GM21576 (cell line): ENCODE measurements around the gene SPON2.

Source experiments
- ATAC-seq: cut with Tn5 transposase; IDR thresholded peaks from one replicate; pipeline ENCODE4 v1.9.1; 2021; ENCODE audit warnings: mild to moderate bottlenecking, moderate library complexity; ENCODE audit not compliant: unreplicated experiment

SPON2 gene

DNA sequence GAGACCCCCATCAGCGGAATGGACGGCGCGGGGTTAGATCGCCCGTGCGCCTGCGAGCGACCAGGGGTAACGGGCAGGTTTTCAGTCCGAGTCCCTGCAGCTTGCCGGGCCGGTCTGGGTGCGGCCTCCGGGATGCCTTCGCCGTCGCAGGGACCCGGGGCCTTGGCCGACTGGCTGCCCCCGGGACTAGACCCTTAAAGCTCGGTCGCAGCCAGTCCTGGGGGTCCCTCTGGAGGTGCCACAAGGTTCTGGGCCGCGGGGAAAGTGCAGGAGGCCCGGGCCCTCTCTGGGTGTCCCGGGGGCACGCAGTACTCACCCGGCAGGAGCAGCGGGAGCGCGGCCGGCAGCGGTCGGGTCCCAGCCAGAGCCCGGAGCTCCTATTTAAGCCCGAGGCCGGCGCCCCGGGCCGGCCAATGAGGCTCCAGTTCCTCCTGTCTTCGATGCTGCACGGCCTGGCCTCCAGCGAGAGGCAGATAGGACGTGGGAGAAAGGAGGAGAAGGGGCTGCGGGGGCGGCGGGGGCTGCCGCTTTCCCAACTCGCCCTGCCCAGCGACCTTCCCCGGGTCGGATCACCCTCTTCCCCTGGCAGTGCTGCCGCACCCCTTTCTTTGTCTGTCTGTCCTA is at the start of gene SPON2:
Gene SPON2 (minus strand): TSS at position 356 of the 624 bp plus-strand sequence.
- ATAC-seq, result no peak

DNA sequence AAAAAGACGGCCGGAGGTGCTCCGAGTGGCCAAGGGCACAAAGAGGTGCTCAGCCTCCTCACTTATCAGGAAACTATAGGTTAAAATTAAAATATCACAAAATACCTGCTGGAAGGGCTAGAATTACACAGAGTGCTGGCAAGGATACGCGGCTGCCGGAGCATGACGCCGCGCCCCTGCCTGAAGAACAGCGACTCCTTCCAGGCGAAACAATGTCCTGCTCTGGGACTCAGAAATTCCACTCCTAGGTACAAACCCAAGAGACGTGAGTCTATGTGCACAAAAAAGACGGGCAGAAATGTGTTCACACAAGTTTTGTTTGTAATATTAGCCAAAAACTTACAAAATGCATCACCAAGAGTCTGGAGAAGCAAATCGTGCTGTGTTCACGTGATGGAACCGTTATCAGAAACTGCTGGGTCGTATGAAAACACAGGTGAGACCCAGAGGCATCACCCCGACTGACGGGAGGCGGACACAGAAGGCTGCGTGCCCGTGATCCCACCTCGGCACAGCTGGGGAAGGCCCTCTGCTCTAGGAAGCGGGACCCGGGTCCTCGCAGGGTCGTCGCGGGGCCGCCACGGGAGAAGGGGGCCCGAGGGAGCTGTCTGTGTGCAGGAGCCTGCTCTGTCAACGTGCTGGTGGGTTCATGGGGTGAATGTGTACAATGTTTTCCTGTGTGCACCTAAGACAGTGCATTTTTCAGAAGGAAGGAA is 48.9 kb upstream of the SPON2 start:
- ATAC-seq, result no peak

DNA sequence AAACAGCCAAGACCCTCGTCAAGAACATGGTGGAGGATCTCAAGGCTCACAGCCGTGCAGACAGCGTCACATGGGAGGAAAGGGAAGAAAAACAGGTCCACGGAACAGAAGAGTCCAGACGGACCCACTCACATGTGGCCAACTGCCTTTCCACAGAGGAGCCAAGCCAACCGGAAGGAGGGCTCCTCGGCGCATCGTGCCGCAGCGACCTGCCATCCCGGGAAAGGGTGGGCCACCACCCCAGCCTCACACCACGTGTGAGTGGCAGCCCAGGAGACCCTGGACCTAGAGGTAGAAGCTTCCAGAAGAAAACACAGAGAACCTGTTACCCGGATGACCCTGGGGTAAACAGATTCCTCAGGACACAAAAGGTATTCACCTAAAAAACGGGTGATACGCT is 48.2 kb upstream of the SPON2 start:
- ATAC-seq, result no peak

DNA sequence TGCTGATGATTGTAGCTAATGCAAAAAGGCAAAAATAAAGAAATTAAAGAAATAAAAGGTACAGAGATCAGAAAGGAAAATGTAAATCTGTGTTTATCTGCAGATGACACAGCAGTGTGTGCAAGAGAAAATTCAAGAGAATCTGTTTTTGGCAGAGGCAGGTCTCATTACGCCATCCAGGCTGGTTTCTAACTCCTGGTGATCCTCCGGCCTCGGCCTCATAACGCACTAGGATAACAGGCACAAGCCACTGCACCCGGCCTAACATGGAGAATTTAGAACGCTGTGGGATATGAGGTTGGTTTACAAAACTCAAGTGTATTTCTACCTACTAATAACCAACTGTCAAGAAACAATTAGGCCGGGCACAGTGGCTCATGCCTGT is 47.2 kb upstream of the SPON2 start:
- ATAC-seq, result no peak

DNA sequence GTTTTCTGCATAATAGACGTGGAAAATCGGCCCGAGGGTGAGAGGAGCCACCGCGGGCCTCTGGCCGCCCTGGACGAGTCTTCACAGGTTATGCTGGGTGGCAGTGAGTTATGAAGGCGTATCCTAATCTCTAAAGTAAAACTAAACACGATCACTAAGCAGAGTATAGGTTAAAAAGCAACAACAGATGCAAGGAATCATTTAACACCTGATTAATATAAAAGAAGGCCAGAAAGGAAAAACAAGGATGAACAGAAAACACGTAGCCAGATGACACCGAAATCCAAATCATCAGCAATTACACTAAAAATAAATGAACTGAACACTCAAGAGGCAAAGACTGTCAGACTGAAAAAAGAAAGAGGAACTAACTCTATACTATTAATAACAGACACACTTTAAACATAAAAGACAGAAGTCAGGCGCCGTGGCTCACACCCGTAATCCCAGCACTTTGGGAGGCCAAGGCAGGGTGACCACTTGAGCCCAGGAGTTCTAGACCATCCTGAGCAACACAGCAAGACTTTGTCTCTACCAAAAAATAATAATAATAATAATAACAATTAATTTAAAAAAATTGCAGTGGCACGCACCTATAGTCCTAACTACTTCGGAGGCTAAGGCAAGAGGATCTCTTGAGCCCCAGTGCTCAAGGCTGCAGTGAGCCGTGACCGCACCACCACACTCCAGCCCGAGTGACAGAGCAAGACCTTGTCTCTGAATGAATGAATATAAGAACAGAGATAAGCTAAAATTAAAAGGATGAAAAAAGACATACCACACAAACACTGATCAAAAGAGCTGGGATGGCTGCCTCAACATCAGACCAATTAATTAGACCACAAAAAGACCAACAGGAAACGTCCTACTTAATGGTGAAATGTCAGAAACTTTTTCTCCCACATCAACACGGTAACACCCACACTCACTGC is 46.5 kb upstream of the SPON2 start:
- ATAC-seq, result peak; percentile 55

DNA sequence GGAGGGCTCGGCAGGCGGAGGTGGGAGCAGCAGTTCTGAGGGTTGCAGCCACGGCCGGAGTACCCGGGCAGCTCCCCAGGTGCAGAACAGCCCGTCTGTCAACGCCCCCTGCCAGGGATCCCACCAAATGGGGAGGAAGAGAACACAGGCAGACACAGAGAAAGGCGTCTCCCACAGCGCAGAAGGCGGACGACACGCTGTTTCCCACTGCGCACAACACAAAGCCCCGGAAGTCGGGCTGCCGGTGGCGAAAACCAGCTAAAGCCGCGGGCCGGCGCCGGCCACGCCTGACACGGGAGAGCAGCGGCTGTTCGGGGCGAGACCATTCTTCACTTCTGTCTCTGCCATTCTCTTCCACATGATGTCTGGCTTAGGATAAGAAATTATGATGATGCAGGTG is 45.0 kb upstream of the SPON2 start:
- no peak for ATAC-seq

DNA sequence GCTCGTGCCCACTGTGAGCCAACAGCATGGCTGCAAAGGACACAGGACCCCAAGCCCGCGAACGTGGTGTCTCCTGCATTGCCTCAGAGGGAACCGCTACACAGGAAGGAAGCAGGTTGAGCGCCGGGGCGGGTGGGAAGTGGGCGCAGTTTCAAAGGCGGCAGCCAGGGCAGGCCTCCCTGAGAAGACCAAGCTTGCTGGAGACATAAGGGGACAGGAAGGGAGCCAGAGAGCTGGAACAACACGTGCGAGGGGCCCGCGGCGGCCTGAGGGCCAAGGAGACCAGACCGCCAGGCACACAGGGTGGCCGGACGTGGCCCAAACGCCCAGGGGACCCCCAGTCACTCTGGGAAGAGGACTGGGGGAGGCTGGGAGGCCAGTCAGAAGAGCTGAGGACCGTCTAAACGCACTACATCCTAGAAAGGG is 44.5 kb upstream of the SPON2 start:
- no peak for ATAC-seq

DNA sequence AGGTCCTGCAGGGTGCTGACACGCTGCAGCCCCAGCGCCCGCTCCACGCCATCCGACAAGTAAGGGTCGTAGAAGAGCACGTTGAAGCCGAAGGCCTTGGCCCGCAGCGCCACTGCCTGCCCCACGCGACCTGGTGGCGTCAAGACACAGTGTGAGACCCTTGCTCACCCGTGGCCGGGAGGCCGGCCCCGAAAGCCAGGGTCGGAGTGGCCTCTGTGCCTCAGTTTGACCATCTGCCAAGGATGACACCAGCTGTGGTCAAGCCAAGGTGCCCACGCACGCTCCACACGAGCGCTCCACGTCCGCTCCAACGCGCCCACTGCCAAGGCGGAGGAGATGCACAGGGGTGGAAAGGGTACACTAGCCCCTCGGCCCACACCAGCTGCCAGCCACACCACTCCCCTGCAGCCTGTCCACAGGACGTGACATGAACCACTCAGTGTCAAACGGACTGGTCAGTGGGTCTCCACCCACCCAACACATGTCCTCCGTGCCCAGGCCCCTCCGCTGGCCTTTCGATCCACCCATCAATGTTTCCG is 43.8 kb upstream of the SPON2 start:
- ATAC-seq, result no peak

DNA sequence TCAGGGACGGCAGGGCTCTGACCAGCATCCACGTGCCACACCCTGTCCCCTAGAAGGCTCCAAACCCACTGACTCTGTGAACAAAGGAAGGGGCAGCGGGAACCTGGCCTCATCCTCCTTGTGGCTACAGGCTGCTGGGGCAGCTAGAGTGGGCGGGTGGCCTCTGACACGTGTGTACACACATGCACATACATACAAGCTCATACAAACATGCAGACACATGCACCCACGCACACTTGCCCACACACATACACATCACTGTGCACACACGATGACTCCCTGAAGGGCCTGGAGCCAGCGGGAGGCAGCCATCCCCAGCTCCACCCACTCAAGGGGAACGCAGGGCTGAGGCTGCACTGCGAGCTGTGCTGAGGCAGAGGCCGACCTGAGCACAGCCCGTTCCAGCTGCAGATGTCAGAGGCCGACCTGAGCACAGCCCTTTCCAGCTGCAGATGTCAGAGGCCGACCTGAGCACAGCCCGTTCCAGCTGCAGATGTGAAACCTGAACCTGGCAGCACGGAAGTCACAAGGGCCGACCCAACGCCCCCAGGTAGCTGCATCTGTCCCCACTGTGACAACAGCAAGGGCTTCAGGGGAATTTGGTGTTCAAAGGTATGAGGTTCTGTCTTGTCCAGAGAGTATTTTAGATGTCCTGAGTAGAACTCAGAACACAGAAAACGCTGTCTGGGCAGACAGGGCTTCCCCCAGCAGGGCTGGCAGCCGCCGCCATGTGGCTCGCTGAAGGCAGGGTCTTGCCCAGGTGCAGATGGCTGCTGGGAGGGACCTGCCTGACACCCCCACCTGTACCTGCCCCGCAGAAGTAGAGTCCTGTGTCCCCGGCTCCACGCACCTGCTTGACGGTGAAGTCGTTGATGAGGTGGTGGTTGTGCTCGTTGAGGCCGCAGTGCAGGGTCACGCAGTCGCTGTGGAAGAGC is 43.0 kb upstream of the SPON2 start:
- peak; percentile 54 for ATAC-seq

DNA sequence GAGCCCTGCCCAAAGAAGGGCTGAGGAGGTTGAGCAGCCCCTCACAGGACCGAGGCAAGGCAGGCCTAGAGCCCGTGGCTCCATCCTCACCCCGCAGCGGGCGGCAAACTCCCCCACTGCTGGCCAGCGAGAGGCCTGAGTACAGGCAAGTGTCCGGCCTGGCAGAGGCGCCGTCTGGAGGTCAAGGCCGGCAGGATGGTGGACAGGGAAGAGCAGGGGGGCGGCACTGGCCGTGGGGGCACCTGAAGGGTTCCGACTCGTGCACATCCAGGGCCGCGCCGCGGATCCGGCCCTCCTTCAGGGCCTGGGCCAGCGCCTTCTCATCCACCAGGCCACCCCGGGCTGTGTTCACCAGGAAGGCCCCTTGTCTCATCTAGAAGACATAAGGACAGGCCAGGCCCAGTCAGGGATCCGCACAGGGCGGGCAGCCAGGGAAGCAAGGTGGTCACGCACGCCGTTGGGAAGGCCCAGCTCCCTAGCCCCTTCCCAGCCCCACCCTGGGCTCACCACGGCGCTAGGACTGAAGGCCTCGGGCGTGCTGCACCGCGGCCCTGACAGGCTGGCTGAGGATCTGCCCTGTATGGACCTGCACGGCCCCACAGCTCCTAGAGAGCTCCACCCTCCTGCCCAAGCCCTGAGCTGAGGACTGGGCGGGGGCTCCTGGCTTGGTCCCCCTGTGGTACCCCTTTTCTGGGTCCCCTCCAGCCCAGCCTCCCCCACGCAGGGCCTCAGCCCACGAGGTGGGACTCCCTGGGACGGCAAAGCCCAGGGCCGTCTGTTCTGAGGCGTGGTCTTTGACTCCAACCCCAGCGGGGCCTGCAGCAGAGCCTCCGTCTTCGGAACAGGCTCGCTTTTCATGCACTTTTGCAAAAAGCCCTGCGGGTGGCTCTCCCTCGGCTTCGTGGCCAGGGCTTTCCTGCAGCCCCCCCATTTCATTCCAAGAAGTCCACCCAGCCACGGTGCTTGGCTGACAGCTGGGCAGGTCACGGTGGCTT is 42.0 kb upstream of the SPON2 start:
- no peak for ATAC-seq

DNA sequence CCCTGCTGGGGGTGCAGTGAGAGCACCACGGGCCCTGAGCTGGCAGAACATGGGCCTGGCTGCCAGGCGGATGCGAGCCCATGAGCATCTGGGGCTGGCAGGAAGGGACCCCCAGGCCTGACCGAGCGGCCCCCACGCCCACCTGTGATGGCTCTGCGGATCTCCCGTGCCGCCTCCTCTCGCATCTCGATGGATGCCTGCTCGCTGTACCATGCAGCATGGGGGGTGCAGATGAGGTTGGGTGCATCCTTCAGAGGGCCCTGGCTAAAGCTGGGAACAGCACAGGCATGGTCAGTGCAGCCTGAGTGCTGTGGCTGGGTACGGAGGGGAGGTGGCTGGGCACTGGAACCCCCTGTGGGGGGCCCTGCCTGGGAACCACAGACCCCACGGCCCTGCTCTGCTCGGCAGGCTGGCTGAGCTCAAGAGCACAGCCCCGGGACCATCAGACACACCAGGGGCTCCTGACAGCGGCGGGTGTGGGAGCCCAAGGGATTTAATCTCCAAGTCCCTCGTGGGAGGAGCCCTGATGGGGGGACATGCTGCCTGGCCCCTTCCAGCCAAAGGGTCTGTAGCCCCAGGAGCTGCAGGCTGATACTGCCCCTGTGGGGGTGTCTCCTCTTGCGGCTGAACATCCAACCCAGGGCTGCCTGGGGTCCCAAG is 41.1 kb upstream of the SPON2 start:
- ATAC-seq, result no peak

DNA sequence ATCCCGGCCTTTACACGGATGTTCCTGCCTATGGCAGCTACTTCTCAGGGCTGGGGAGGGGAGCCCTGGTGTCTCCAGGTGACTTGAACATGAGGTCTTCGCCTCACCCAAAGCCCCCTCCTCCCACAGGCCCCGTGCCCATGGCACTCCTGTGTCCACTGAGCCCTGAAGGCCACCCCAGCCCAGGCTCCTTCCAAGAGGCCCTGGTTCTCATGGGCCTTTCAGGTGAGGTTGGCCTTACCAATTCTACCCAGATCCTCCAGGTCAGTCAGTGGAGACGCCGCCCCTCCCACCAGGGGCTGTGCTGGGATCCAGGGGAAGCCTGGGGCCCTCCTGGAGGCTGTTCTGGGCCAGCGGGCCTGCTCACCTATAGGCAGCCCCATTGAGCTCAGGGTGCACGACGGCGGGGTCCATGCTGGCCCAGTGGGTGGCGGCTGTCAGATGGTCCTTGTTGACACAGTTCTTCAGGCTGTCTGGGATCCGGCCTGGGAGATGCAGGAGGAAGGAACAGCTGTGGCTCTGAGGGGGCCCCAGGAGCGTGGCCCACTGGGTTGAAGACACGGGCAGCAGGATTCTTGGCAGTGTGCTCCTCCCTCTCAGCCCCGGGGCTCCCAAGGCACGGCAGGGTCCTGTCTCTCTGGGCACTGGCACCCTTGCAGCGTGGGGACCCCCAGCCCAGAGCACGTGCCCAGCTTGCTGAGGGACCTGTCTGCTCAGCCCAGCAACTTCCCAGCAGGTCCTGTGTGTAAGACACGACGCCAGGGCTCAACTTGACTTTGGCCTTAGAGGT is 40.4 kb upstream of the SPON2 start:
- no peak for ATAC-seq

DNA sequence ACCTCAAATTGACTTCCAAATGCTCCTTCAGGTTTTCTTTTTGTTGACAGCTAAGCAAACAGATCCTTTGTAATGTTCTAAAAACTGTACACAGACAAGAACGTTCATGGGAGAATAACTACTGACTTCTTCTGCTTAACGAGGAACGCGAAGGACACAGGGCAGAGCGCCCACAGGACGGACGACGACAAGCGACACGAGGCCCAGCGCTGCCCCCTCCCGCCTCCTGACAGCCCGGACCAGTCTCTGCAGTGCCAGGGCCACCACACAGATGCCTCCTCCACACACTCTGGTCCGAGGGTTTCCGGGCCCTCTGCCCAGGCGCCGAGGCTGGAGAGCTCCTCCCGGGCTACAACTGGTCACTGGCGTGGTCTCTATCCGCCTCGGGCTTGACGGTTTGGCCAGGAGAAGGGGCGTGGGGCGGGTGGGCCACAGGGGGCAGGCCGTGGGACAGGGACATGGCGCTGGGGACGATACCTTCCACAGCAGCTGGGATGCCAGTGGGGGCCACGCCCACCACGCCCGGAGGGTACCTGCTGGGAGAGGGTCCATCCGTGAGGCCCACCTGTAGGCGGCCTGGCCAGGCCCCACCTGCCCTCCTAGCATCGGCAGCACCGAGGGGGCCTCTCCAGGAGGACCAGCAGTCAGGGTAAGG is 39.6 kb upstream of the SPON2 start:
- ATAC-seq, result no peak

DNA sequence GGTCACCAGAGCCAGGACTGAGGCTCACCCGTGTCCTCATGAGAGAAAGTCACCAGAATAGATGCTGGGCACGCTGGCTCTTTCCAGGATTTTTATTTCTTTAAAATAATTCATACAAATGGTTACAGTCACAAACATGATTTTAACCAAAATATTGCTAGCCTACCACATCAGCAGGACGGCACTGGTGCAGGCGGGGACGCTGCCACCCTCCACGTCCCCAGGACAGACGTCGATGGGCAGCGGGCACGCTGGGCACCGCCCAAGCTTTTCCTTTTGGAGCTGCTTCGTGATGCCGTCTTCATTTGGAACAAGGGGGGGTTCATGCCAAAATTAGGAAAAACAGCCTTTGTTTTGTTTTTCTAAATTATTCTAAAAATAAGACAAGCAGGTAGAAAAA is 39.0 kb upstream of the SPON2 start:
- no peak for ATAC-seq

DNA sequence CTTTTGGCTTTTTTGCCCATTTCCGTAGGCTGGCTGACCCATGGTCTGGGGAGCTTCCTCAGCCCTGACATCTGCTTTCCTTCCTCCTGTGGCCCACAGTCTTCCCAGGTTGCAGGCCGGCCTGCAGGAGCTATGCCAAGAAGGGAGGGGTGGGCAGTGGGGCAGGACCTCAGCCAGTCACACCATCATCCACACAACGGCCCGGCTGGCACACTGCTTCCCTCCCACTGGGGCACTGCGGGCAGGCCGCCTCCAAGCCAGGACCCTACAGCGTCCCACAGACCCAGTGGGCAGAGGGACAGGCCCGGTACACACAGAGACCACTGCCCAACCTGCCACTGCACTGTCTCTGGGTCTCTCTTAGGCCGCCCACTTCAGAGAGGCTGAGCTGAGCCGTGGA is 38.6 kb upstream of the SPON2 start:
- no peak for ATAC-seq

DNA sequence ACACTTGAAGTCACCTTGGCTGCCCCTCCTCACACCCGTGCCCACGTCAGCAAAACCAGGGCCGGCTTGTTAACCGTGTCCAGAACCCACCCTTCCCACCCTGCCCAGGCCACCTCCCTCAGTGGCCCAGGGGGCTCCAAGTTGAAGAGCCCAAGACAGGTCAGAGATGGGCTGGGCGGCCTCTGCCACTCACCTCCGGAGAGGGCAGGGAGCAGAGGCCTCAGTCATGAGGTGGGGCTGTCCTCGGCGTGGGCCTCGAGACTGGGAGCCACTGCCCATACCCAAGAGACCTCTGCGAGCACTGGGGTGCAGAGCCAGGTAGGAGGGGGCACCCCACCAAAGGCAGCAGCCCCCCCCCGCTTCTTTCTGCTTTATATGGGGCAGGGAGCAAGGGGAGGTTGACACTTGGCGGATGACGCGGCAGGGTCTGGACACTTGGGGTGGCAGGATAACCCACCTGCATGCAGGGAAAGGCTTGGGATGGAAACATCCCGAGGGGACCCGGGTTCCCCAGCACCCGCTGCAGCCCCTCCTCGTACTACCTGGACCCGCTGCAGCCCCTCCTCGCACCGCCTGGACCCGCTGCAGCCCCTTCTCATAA is 38.0 kb upstream of the SPON2 start:
- no peak for ATAC-seq

DNA sequence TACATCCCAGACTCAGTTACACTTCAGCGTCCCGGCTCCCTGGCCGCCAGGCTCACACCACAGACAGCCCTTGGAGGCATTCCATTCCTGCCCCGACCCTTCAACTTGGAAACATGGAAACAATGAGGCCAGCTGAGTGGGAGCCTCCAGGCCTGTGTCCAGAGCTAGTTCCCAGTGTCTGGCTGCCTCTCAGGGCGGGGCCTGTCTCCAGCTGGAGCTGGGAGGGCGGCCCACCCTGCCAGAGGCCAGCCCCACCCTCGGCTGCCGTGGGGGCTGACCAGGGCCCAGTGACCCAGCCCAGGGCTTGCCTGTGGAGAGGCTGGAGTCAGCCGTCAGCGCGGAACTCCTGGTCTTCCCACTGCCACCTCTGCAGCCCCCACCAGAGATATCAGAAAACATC is 37.4 kb upstream of the SPON2 start:
- ATAC-seq, result no peak
